Measurements from ENCODE around the gene CST8. TPM values are rescaled to one million over a fixed set of nuclear protein-coding genes. Genes with fewer than 3 reads are reported as not detected.

Gene CST8
- total RNA-seq, 2 experiments from 2014 or later, result not detected

DNA sequence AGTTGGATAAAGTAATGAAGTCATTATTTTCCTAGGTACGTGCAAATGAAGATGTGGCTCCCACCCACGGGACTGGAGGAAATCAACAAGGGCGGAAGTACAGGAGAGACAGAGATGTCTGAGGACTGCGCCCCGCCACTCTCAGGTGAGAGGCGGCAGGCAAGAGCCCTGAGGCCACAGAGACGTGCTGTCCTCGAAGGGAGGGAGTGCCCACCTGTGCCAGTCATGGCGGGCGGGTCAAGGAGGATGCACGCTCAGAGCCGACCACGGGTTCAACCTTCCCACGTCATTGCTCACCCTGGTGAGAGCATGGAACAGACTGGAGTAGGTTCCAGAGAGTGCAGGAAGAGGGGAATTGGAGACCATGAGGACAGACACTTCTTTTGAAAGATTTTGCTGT lies 12.7 kb downstream of the CST8 start:
- Histone ChIP-seq H3K36me3 (ENCODE audit: insufficient read depth, low read length) (no peaks in the 10 kb centered on the region), H2AFZ (ENCODE audit: low read length) (no peak overlapping the region), H3K4me3 (ENCODE audit: low read depth, low read length, poor library complexity, severe bottlenecking) (no peak overlapping the region), H3K9me2 (ENCODE audit: insufficient read depth, low read length) (no peaks in the 10 kb centered on the region), H3K4me2 (ENCODE audit: low read length) (no peak overlapping the region), H3K4me1 (ENCODE audit: insufficient read depth, low read length, poor library complexity, severe bottlenecking) (no peaks in the 10 kb centered on the region), H4K20me1 (ENCODE audit: insufficient read depth, low read length) (no peaks in the 10 kb centered on the region), H3K9me3 (ENCODE audit: low read length) (no peaks in the 10 kb centered on the region), H3K27ac (ENCODE audit: low read depth, low read length, poor library complexity, severe bottlenecking) (no peak overlapping the region), H3K79me2 (ENCODE audit: insufficient read depth, low read depth, low read length) (no peaks in the 10 kb centered on the region)
- ChIA-PET POLR2A (no interaction called here), CTCF (ENCODE audit: unreplicated experiment) (no interaction called here)
- no peak for DNase-seq (ENCODE audit: low spot score)
- intact Hi-C loops (cut with micrococcal nuclease; ENCODE audit: unreplicated experiment), result no loop called here
- BruUV-seq (replicated peaks), result no TSS peak
- no peak for TF ChIP-seq EZH2phosphoT487 (IDR thresholded peaks at IDR 0.05; ENCODE audit: borderline replicate concordance, low read depth, low read length)
- TF ChIP-seq, protein P1, sequence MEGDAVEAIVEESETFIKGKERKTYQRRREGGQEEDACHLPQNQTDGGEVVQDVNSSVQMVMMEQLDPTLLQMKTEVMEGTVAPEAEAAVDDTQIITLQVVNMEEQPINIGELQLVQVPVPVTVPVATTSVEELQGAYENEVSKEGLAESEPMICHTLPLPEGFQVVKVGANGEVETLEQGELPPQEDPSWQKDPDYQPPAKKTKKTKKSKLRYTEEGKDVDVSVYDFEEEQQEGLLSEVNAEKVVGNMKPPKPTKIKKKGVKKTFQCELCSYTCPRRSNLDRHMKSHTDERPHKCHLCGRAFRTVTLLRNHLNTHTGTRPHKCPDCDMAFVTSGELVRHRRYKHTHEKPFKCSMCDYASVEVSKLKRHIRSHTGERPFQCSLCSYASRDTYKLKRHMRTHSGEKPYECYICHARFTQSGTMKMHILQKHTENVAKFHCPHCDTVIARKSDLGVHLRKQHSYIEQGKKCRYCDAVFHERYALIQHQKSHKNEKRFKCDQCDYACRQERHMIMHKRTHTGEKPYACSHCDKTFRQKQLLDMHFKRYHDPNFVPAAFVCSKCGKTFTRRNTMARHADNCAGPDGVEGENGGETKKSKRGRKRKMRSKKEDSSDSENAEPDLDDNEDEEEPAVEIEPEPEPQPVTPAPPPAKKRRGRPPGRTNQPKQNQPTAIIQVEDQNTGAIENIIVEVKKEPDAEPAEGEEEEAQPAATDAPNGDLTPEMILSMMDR (conservative IDR thresholded peaks at IDR 0.05; ENCODE audit: low read length), result no peak

DNA sequence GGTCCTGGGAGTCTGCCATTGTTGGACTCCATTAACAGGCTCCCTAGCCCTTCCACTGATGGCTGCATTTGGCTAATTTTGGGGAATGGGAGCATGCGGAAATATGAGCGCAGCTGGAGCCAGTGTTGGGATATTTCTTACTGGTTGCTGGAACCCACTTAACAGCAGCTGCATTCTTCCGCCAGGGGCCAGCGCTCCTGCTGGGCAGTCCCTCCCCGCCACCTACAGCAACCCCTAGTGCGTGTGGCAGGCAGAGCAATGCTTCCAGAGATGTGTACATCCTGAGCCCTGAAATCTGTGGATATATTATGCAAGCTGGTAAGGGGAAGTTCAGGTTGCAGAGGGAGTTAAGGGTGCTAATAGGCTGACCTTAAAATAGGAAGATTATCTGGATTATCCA lies 16.4 kb downstream of the CST8 start:
- TF ChIP-seq EZH2phosphoT487 (IDR thresholded peaks at IDR 0.05; ENCODE audit: borderline replicate concordance, low read depth, low read length), result no peak
- TF ChIP-seq, protein P1 (conservative IDR thresholded peaks at IDR 0.05; ENCODE audit: low read length), result no peak
- no peaks in the 10 kb centered on the region for H3K36me3 ChIP-seq (ENCODE audit: insufficient read depth, low read length)
- H3K9me3 ChIP-seq (ENCODE audit: low read length), result no peaks in the 10 kb centered on the region
- no peaks in the 10 kb centered on the region for H3K9me2 ChIP-seq (ENCODE audit: insufficient read depth, low read length)
- no peaks in the 10 kb centered on the region for H3K79me2 ChIP-seq (ENCODE audit: insufficient read depth, low read depth, low read length)
- no peaks in the 10 kb centered on the region for H4K20me1 ChIP-seq (ENCODE audit: insufficient read depth, low read length)
- no peak overlapping the region for H3K4me3 ChIP-seq (ENCODE audit: low read depth, low read length, poor library complexity, severe bottlenecking)
- intact Hi-C loops (cut with micrococcal nuclease; ENCODE audit: unreplicated experiment), result no loop called here
- H3K4me2 ChIP-seq (ENCODE audit: low read length), result no peak overlapping the region
- CTCF ChIA-PET (ENCODE audit: unreplicated experiment), result no interaction called here
- DNase-seq (ENCODE audit: low spot score), result no peak
- BruUV-seq (replicated peaks), result no TSS peak
- POLR2A ChIA-PET, result interaction anchor here (0.7 kb wide), 1 partner anchor 66 kb away, joined by 3 read pairs; no protein-coding TSS in a partner anchor
- no peak overlapping the region for H2AFZ ChIP-seq (ENCODE audit: low read length)
- H3K4me1 ChIP-seq (ENCODE audit: insufficient read depth, low read length, poor library complexity, severe bottlenecking), result no peaks in the 10 kb centered on the region
- no peak overlapping the region for H3K27ac ChIP-seq (ENCODE audit: low read depth, low read length, poor library complexity, severe bottlenecking)

DNA sequence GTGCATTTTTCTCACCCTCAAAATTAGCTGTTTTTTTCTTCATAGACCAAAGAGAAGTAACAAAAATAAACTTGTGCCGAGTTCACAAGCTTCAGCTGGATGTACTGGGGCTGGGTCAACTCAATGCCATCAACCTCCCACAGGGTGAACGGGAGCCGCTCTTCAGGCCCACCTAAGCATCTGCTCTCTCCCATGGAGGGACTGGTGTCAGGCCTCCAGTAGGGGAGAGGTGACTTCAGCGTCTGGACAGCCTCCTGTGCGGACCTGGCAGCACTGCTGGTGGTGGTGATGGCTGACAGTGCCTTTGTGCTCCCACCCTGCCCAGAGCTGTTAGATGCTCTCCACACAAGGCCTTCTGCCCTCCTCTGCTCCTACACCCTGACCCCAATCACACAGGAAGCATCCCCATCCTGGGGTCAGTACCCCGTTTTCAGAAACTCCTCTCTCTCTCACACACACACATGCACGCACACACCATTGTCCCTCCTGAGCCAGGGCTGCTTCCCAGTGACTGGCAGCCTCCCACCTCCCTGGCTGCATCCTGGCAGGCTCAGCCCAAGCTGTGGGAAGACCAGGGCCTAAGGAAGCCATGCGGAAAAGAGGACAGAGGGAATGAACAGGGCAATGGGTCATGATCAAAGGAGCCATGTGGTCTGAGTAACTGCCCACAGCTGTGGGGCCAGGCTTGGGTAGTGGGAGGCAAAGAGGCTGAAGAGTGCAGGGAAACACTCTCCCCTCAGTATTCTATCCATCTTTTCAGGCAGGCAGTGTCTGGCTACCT lies 17.7 kb downstream of the CST8 start:
- DNase-seq (ENCODE audit: low spot score), result no peak
- Histone ChIP-seq H4K20me1 (ENCODE audit: insufficient read depth, low read length) (no peaks in the 10 kb centered on the region), H3K27ac (ENCODE audit: low read depth, low read length, poor library complexity, severe bottlenecking) (no peak overlapping the region), H3K4me1 (ENCODE audit: insufficient read depth, low read length, poor library complexity, severe bottlenecking) (no peaks in the 10 kb centered on the region), H3K4me2 (ENCODE audit: low read length) (no peak overlapping the region), H3K4me3 (ENCODE audit: low read depth, low read length, poor library complexity, severe bottlenecking) (no peak overlapping the region), H3K9me2 (ENCODE audit: insufficient read depth, low read length) (no peaks in the 10 kb centered on the region), H3K9me3 (ENCODE audit: low read length) (no peaks in the 10 kb centered on the region), H3K79me2 (ENCODE audit: insufficient read depth, low read depth, low read length) (no peaks in the 10 kb centered on the region), H3K36me3 (ENCODE audit: insufficient read depth, low read length) (no peaks in the 10 kb centered on the region), H2AFZ (ENCODE audit: low read length) (no peak overlapping the region)
- no TSS peak for BruUV-seq (replicated peaks)
- POLR2A ChIA-PET, result no interaction called here
- intact Hi-C loops (cut with micrococcal nuclease; ENCODE audit: unreplicated experiment), result no loop called here
- no peak for TF ChIP-seq EZH2phosphoT487 (IDR thresholded peaks at IDR 0.05; ENCODE audit: borderline replicate concordance, low read depth, low read length)
- TF ChIP-seq, protein P1 (conservative IDR thresholded peaks at IDR 0.05; ENCODE audit: low read length), result no peak
- CTCF ChIA-PET (ENCODE audit: unreplicated experiment), result no interaction called here
